Ishikawa (cell line): Measurements from ENCODE around the gene MIPOL1.

Experiments
- CEBPB ChIP-seq: IDR thresholded peaks from 2 replicates; pipeline ENCODE4 v1.6.1; 2012
- EGR1 ChIP-seq: IDR thresholded peaks from 2 replicates; pipeline ENCODE4 v1.6.1; 2012
- EP300 ChIP-seq: IDR thresholded peaks from 2 replicates; pipeline ENCODE4 v1.6.1; 2012; ENCODE audit warnings: borderline replicate concordance
- FOXM1 ChIP-seq: IDR thresholded peaks from 2 replicates; pipeline ENCODE4 v1.6.1; 2012; ENCODE audit warnings: low read depth, borderline replicate concordance
- MAX ChIP-seq: IDR thresholded peaks from 2 replicates; pipeline ENCODE4 v1.6.1; 2012
- RAD21 ChIP-seq: IDR thresholded peaks from 2 replicates; pipeline ENCODE4 v1.6.1; 2012; ENCODE audit warnings: low read depth
- REST ChIP-seq: IDR thresholded peaks from 2 replicates; pipeline ENCODE4 v1.6.1; 2012; ENCODE audit warnings: low read depth, mild to moderate bottlenecking
- TAF1 ChIP-seq: IDR thresholded peaks from 2 replicates; pipeline ENCODE4 v1.6.1; 2012; ENCODE audit warnings: low read depth, mild to moderate bottlenecking
- TCF12 ChIP-seq: IDR thresholded peaks from 2 replicates; pipeline ENCODE4 v1.6.1; 2012; ENCODE audit warnings: low read depth
- TEAD4 ChIP-seq: IDR thresholded peaks from 2 replicates; pipeline ENCODE4 v1.6.1; 2012
- YY1 ChIP-seq: IDR thresholded peaks from 2 replicates; pipeline ENCODE4 v1.6.1; 2012; ENCODE audit warnings: low read depth
- ZBTB7A ChIP-seq: IDR thresholded peaks from 2 replicates; pipeline ENCODE4 v1.6.1; 2012; ENCODE audit warnings: low read depth
- TF ChIP-seq, protein P1 (sequence below): IDR thresholded peaks from 2 replicates; pipeline ENCODE4 v1.6.1; 2012

- TF ChIP-seq YY1 (no peak), EGR1 (no peak), MAX (no peak), TEAD4 (no peak), EP300 (no peak), ZBTB7A (no peak), RAD21 (no peak), FOXM1 (no peak), TAF1 (no peak), CEBPB (no peak), TCF12 (no peak), REST (no peak)
- TF ChIP-seq, protein P1, sequence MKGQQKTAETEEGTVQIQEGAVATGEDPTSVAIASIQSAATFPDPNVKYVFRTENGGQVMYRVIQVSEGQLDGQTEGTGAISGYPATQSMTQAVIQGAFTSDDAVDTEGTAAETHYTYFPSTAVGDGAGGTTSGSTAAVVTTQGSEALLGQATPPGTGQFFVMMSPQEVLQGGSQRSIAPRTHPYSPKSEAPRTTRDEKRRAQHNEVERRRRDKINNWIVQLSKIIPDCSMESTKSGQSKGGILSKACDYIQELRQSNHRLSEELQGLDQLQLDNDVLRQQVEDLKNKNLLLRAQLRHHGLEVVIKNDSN: no peak
Measured at GRCh38 chr14:37411079-37411735, 213.5 kb downstream of the MIPOL1 start.
